AG09319 (cell line): Measurements from ENCODE around the gene TP53.

Source experiments
- DNase-seq: peaks from one replicate; pipeline ENCODE4 v3.0.0-alpha.2; 2010; ENCODE audit warnings: low read depth; ENCODE audit errors: extremely low read depth
- TF ChIP-seq, protein P1 (sequence below): IDR thresholded peaks from 2 replicates; pipeline ENCODE4 v1.5.1; 2011; ENCODE audit warnings: low read depth, mild to moderate bottlenecking, inconsistent platforms, low read length, moderate library complexity

The TP53 gene

GRCh38 chr17:7684851-7685532, 2.3 kb downstream of the TP53 start:
- no peak for DNase-seq
- TF ChIP-seq, protein P1, sequence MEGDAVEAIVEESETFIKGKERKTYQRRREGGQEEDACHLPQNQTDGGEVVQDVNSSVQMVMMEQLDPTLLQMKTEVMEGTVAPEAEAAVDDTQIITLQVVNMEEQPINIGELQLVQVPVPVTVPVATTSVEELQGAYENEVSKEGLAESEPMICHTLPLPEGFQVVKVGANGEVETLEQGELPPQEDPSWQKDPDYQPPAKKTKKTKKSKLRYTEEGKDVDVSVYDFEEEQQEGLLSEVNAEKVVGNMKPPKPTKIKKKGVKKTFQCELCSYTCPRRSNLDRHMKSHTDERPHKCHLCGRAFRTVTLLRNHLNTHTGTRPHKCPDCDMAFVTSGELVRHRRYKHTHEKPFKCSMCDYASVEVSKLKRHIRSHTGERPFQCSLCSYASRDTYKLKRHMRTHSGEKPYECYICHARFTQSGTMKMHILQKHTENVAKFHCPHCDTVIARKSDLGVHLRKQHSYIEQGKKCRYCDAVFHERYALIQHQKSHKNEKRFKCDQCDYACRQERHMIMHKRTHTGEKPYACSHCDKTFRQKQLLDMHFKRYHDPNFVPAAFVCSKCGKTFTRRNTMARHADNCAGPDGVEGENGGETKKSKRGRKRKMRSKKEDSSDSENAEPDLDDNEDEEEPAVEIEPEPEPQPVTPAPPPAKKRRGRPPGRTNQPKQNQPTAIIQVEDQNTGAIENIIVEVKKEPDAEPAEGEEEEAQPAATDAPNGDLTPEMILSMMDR = no peak

DNA sequence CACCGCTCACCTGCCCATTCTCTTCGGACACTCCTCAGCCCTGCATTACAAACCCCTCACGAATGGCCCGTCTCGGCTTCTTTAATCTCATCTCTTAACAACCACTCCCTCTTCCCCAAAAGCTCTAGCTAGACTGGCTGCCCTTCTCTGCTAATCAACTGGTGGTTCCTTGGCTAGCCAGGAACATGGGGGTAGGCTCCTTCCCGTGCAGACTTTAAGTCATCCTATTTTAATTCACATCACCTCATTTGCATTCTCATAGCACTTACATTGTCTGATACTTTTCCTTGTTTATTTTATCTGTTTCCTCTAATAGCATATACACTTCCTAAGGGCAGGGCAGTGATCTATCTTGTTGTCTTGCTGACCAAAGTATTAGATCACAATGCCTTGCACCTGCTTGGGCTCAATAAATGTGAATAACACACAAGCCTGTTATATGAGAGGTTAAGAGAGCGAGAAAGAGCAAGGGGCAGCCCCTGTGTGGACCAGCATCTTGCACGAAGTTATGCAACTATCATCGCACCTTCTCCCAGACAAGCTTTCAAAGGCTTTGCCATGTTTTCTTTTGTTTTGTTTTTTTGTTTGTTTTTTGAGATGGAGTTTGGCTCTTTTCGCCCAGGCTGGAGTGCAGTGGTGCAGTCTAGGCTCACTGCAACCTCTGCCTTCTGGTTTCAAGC, 9.8 kb downstream of the TP53 start:
- DNase-seq = no peak
- TF ChIP-seq, protein P1 = no peak

- DNase-seq = no peak
- TF ChIP-seq, protein P1 = no peak
Observed at GRCh38 chr17:7676533-7676932, 10.8 kb downstream of the TP53 start.

DNA sequence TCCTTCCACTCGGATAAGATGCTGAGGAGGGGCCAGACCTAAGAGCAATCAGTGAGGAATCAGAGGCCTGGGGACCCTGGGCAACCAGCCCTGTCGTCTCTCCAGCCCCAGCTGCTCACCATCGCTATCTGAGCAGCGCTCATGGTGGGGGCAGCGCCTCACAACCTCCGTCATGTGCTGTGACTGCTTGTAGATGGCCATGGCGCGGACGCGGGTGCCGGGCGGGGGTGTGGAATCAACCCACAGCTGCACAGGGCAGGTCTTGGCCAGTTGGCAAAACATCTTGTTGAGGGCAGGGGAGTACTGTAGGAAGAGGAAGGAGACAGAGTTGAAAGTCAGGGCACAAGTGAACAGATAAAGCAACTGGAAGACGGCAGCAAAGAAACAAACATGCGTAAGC, 12.4 kb downstream of the TP53 start:
- TF ChIP-seq, protein P1 = no peak
- no peak for DNase-seq

DNA sequence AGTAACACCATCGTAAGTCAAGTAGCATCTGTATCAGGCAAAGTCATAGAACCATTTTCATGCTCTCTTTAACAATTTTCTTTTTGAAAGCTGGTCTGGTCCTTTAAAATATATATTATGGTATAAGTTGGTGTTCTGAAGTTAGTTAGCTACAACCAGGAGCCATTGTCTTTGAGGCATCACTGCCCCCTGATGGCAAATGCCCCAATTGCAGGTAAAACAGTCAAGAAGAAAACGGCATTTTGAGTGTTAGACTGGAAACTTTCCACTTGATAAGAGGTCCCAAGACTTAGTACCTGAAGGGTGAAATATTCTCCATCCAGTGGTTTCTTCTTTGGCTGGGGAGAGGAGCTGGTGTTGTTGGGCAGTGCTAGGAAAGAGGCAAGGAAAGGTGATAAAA, 14.1 kb downstream of the TP53 start:
- DNase-seq = no peak
- TF ChIP-seq, protein P1 = peak; percentile 28

DNA sequence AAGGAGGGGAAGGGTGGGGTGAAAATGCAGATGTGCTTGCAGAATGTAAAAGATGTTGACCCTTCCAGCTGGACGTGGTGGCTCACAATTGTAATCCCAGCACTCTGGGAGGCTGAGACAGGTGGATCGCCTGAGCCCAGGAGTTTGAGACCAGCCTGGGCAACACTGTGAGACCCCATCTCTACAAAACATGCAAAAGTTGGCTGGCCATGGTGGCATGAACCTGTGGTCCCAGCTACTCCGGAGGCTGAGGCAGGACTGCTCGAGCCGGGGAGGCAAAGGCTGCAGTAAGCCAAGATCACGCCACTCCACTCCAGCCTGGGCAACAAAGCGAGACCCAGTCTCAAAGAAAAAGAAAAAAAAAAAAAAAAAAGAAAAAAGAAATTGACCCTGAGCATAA, 18.8 kb downstream of the TP53 start:
- no peak for DNase-seq
- TF ChIP-seq, protein P1 = no peak

- TF ChIP-seq, protein P1 = no peak
- no peak for DNase-seq
Observed at GRCh38 chr17:7667656-7668406, 19.5 kb downstream of the TP53 start.
